HG03103 (cell line): ENCODE measurements around the gene PDZRN3.

Experiments
- ATAC-seq: cut with Tn5 transposase; IDR thresholded peaks from one replicate; pipeline ENCODE4 v1.9.1; 2021; ENCODE audit warnings: low read depth; ENCODE audit not compliant: unreplicated experiment

PDZRN3 gene

DNA sequence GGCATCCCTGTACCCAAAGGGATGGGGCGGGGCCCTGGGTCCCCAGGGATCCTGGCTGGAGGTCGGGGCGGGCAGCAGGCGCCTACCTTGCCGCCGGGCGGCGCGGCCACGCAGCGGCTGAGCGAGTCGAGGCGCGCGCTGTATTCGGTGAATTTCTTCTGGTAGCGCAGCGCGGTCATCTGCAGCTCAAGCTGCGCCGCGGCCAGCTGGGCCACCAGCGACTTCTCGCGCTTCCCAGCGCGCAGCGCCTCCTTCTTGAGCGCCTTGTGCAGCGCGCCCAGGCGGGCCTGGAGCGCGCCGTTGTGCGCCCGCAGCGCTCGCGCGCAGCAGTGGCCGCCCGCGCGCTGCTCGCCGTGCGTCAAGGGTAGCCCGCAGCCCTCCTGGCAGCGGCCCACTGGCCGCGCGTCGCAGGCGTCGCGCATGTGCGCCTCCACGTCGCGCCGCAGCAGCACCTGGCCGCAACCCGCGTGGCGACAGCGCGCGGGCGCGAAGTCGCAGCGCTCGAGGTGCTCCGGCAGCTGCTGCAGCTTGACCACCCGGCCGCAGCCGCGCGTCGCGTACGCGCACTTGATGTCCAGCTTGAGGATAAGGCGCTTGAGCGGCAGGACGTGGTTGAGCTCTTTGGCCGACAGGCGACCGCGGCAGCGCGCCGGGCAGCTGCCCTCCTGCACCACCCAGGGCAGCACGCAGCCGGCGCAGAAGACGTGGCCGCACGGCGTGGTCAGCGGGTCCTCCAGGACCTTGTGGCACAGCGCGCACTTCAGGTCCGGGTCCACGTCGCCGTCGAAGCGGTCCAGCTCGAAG lies 522 bp downstream of the PDZRN3 start:
- ATAC-seq = no peak

DNA sequence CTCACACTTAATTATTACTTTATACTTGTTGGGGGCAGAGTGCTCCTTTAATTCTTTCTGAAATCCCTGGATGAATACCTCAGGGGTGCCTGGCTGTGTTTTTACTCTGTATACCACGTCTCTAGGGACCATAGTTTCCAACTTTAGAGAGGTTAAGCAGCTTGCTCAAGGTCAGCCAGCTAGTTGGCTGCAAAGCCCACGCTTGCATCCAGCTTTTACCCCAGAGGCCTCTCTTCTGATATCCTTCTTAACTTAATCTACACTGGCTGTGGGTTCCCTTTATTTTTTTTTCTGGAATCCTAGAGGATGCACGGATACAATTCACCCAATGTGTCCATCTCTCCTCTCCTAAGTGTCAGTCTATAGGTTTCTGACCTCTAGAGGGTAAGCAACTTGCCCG lies 1.4 kb downstream of the PDZRN3 start:
- ATAC-seq = no peak

DNA sequence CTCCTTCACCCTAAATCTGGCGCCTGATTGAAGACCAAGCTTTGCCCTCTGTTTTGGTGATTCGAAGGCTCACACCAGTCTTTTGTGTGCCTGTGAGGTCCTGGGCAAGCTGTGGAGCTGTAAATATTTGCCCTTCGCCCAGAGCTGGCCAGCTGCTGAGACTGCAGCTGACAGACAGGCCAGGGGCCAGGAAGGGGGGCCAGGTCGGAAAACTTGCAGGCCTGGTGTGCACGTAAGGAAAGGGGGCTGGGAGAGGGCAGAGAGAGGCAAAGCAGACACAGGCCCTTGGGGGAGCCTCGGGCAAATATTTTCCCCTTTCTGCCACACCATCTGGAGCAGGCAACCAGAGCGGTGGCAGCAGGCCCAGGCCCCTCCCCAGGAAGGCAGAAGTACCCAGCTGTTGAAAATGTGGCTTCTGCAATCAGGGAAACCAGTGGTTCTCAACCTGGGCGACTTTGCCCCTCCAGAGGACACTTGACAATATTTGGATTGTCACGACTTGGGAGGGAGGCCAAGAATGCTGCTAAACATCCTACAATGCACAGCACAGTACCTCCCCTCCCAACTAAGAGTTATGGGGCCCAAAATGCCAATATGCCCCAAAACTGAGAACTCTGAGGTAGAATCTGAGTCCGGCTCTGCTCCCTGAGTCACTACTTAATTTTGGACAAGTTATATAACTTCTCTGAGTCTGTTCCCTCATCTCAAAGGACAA lies 2.5 kb downstream of the PDZRN3 start:
- no peak for ATAC-seq

DNA sequence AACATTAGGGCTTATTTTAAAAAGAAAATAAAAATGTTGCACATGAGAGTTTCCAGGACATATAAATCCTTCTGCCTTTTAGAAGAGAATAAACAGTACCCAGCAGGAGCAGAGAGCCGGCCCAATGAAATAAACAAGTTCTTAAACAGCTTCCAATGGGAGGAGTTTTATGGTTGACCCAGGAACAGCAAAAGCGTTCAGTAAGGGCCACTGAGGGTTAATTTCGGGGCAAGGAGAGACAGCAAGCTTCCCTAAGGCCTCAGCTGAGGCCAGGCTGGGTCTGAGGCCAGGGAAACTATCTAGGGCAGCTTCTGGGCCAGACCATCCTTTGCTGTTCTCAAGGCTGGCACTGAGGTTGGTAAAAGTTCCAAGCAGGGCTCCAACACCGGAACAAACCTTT lies 3.4 kb downstream of the PDZRN3 start:
- no peak for ATAC-seq

DNA sequence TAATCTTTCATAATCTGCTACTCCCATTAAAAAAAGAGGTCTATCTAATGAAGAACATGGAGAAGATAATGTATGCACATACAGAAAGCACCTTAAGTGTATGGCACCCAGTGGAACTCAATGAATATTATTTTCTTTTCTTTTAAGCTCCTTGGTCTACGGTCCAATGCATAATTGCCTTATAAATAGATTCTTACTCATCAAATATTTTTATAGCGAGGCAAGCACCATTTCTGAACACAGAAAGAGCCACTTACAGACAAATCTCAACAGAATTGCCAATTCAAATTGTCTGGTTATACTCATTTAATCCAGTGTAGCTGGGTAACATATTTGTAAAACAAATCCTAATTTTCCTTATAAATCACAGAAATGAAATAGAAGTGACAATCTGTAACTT lies 6.3 kb downstream of the PDZRN3 start:
- ATAC-seq = no peak

DNA sequence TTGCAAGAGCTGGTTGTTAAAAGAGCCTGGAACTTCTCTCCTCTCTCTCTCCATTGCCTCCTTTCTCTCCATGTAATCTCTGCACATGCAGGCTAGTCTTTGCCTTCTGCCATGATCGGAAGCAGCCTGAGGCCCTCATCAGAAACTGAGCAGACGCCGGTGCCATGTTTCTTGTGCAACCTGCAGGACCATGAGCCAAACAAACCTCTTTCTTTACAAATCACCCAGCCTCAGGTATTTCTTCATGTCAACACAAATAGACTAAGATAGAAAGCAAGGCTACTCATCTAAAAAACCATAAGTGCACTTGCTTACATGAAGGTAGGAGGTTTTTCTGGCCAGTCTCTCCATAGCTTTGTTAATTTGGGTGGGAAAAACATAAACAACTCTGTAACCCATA lies 8.7 kb downstream of the PDZRN3 start:
- no peak for ATAC-seq

DNA sequence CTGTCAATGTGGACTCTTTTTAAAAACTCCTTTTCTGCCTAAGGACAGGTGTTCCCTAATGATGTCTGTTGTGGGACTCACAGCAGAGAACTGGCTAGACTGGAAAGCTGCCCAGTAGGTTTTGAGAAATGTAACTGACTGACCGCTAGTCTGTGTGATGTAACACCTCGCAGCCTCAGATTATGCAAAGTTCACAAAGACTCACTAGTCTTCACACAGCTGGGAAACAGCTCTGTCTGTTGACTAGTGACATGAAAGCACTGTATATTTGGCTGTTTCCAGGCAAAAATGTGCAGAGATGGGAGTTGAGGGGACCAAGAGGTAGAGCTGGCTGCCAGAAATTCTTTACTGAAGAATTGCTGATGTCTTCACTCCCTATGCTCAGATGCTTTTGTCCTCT lies 10.3 kb downstream of the PDZRN3 start:
- ATAC-seq = no peak

DNA sequence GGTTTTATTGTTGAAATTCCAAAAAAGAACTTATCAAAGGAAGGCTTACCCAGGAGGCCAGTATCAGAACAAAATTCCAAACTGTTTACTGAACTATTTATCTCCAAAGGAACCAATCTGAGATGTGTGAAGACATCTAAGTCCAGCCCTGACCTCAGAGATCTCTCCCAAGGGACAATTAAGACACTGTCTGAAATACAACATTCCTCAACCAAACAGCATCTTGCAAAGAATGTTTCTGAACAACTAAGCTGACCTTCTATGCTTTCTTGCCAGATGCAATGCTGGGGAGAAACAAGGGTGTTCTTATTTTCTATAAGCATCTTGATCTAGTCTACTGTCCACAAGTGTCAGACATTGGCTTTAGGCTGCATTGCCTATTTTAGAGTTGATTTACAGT lies 13.6 kb downstream of the PDZRN3 start:
- ATAC-seq = no peak

DNA sequence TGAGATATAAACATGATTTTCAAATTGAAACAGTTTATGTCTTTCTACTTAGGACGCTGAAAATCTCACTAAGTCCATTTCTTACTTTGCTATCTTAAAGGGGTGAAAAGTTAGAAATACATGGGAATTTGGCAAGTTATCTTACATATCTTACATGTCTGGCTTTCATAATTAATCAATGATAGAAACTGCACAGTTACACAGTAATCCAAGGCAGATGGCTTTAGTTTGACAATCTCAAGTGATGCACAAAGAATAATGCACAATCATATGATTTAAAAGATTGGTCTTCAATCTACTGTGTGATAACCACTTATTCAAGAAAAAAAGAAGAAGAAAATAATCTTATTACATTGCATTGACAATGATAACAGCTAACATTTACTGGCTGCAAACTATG lies 14.2 kb downstream of the PDZRN3 start:
- no peak for ATAC-seq

DNA sequence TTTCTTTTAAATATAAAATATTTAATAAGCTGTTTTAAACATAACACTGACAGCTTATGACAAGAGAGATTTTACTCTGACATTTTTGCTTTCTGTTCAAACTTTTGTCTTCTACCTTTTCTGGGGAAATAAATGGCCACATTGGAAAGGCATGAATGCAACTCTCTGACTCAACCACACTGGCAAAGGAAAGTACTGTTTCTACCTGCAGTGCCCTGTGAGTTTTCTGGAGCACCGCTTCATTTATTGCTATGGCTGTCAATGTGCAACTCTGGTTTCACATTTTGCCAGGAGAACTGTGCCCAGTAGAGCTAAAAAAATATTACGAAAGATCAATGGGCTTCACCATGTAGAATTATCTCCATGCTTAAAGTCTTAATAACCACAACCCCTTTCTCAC lies 15.1 kb downstream of the PDZRN3 start:
- no peak for ATAC-seq

DNA sequence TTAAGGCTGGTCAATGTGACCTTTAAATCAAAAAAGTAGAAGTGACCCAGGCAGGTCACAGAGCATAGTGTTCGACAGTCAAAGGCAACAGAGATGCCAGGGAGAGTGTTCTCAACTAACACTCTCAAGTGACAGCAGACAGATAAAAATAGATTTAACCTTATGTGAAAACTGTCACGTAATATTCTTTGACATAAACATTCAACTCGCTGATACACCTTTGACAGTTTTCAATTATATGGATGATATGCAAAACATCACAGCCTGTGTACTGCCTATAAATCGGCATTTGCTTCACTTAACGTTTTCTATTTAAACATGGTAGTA lies 15.5 kb downstream of the PDZRN3 start:
- ATAC-seq = no peak

DNA sequence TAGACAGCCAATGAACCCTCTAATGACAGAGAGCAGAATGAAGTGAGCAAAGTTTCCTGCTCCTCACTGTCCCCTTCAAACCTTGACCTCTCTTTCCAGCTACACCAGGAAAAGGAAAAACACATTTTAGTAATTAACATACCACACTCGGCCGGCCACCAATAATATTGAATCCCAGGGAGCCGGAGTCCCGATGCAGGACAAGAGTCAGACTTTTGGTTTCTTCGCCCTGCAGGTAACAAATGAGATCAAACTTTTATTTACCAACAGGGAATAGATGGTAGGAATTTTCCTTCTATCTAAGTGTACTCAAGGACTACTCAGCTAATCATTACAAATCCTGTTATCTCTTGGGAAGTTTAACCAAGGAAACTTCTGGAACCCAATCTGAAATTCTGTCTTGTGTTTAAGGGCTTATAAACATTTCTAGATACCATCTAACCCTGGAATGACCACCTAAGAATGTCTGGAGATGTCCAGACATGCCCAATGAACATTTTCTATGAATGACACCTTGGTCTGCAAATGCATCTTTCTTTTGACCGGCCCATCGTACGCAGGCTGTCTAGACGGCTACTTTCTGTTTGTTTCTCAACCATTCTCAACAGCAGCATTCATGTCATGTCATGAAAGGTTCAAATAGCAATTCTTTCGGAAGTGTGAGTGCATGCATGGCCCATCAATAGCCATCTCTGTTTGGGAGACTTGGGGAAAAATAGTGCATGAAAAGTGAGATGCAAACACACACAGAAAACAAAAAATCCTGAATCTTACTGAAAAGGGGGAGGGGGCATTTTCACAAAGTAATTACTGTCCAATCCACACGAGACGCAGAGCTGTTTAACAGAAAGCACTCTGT lies 16.1 kb downstream of the PDZRN3 start:
- ATAC-seq = no peak

DNA sequence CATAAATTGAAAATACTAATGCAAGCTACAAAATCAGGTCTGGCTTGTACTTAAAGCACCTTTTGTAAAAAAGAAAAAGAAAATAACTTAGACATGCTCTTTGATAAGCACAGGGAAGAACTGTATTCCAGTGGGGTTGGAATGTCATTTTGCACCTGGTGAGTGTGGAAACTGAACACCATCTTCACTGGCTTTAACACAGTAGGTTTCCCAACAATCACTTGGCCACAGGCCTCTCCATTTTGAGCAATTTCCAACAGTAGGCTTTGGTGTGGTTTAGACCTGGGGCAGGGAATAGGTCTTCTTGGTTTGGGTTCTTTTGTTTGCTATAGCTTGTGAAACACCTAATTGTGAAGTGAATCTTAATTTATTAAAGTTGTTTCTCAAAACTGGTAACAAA lies 18.9 kb downstream of the PDZRN3 start:
- no peak for ATAC-seq

DNA sequence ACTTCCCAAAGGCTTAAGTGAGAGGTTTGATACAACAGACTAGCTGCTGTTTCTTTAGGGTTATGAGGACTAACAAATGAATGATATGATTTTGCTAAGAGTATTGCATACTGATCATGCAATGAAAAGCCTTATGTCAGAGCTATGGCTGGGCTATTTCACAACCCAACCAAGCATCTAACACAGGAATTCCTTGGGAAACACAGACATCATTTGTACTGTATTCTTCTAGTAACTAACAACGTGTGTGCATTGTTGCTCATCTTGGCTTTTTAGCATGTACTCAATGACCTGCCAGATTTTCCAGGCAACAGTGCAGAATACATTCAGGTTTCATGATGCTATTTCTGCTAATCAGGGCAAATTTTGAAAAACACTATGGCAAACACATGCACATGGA lies 19.3 kb downstream of the PDZRN3 start:
- no peak for ATAC-seq

DNA sequence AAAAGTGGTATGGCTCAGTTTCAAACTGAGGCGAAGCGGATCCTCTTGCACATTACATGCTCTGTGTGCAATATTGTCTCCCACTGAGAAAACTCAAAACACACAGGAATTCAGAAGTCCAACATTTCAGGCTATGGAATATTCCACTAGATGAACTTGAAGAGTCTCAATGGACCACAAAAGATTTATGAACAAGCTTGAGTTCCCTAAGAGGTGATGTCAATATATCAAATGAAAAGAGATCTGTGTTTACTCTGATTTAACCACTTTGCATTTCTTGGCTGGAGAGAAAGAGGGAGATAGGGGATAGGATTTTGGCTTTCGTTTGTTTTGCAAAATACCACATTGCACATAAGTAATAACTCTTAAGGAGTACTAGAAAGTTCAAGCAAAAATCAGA lies 20.3 kb downstream of the PDZRN3 start:
- no peak for ATAC-seq

DNA sequence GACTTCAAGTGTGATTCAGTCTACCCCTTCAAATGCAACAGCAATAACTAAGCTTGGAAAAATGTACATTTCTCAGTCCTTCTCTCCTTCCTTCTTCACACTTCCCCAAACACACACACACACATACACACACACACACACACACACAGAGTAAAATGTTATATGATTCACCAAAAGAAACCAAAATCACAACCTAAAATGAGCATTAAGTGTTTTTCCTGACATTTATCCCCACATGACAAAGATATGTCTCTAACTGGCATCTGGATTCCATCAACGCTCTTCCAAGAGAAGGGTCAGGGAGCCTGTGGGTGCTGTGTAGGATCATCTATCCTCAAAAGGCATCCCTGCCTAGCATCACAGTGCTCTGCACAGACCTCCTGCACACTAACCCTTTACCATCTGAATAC lies 21.0 kb downstream of the PDZRN3 start:
- no peak for ATAC-seq

DNA sequence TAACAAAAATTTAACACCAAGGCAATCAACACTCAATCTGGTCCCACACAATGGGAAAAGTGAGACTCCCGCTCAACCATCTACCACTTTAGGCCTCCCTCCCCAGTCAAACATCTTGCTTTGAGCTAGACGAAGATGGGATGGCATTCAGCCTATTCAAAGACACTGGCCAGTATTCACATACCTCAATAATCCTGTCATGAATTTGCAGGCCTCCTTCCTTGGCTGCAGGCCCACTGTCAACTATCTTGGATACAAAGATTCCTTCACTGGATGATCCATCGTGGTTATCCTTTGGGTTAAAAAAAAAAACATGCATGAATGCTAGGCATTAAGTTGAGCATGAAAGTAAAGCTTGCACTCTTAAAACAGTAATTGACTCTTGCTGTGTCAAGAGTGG lies 22.6 kb downstream of the PDZRN3 start:
- no peak for ATAC-seq

DNA sequence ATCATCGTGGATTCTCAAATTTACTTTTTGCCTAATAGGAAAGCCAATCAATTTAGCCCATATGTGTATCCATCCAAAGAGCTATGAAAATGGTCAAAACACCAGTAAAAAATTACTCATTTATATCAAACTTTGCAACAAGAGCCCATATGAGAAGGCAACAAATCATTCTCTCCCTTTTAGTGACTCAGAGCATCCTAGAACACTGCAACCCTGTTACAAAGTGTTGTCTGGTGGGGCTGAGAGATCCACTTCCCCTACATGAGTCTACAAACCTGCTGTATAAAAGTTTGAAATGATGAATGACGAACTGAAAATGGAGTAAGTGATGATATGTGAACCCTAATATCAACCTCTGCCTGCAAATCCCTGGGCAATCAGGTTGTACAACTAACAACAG lies 23.3 kb downstream of the PDZRN3 start:
- ATAC-seq = no peak

DNA sequence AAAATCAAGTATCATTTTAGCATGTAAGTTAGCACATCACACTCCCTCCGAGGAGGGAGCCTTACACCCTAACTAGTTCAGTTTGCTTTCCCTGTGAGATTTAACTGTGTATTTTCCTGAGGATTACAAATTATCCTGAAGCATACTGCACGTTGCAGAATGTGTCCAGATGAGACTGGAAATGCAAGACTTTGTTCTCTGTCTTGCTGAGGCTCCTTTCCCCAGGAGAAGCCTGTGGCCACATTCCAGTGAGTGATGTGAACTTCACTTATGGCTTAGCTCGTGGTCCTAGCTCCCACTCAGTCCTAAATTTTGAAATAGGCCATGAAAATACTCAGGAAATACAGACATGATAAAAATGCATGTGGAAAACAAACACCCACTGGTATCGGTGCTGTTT lies 23.7 kb downstream of the PDZRN3 start:
- ATAC-seq = no peak

DNA sequence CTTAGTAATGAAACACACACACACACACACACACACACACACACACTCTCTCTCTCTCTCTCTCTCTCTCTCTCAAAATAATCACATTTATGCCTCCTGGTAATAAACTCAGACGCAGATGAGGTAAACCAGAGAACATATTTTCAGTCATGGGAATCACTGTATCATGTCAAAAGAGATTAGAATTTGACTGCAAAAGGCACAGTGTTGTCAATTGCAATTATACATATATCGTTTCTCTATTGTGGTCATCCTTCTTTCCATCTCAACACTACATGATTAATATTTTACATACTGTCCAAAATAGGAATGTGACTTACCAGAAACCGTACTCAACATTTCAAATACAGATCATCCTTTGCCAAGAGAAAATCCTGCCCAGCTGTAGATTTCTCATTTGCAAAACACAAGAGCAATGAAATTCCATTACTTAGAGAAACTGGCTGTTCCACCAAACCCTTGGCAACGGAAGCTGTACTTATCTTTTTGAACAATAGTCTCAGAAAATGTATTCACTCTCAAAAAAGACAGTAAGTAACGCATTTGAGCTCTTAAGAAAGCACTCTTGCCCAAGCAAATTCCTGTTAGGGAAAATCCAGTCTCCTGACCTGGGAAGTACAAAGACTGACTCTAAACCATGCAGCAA lies 24.3 kb downstream of the PDZRN3 start:
- ATAC-seq = no peak

DNA sequence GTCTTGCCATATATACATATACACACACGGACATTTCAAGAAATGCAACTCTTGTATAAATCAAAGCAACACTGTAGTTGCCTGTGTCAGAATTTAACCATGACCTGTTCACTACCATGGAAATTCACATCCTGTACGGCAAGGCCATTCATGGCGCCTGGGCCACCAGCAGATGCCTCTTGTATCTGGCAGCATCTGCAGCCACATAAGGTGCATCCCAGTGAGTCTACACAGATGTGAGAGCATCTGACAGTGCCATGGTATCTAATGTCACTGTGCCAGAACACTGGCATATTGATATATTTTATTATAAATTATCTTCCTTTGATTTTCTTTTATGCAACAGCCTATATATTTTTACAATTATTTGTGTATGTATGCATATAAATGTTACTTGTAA lies 25.1 kb downstream of the PDZRN3 start:
- no peak for ATAC-seq
